Choroid plexus epithelial cell (primary cell): ENCODE measurements around the gene DUSP15.

Source experiments
- DNase-seq: peaks from one replicate; pipeline ENCODE4 v3.0.0-alpha.2; 2010; ENCODE audit warnings: low read depth
- H3K4me3 ChIP-seq: 2 replicates; pipeline ENCODE4 v1.5.1; 2011; ENCODE audit warnings: low read depth, mild to moderate bottlenecking, control low read depth, low read length, moderate library complexity
- TF ChIP-seq, protein P1 (sequence below): conservative IDR thresholded peaks from 2 replicates; pipeline ENCODE4 v1.5.1; 2011; ENCODE audit warnings: low read depth, mild to moderate bottlenecking, control low read depth, inconsistent platforms, low read length, moderate library complexity

Gene DUSP15

GRCh38 chr20:31861135-31861384 lies 9.3 kb downstream of the DUSP15 start:
- H3K4me3 ChIP-seq, result peak overlapping the region; percentile 53
- DNase-seq, result no peak
- TF ChIP-seq, protein P1, sequence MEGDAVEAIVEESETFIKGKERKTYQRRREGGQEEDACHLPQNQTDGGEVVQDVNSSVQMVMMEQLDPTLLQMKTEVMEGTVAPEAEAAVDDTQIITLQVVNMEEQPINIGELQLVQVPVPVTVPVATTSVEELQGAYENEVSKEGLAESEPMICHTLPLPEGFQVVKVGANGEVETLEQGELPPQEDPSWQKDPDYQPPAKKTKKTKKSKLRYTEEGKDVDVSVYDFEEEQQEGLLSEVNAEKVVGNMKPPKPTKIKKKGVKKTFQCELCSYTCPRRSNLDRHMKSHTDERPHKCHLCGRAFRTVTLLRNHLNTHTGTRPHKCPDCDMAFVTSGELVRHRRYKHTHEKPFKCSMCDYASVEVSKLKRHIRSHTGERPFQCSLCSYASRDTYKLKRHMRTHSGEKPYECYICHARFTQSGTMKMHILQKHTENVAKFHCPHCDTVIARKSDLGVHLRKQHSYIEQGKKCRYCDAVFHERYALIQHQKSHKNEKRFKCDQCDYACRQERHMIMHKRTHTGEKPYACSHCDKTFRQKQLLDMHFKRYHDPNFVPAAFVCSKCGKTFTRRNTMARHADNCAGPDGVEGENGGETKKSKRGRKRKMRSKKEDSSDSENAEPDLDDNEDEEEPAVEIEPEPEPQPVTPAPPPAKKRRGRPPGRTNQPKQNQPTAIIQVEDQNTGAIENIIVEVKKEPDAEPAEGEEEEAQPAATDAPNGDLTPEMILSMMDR, result no peak

GRCh38 chr20:31860390-31861134 lies 9.8 kb downstream of the DUSP15 start:
- TF ChIP-seq, protein P1, result no peak
- no peak overlapping the region for H3K4me3 ChIP-seq

GRCh38 chr20:31859998-31860380 lies 10.3 kb downstream of the DUSP15 start:
- no peak overlapping the region for H3K4me3 ChIP-seq
- TF ChIP-seq, protein P1, result no peak
- DNase-seq, result no peak

More at GRCh38 chr20:31860390-31861134, 9.8 kb downstream of the DUSP15 start:
- no peak for DNase-seq

DNA sequence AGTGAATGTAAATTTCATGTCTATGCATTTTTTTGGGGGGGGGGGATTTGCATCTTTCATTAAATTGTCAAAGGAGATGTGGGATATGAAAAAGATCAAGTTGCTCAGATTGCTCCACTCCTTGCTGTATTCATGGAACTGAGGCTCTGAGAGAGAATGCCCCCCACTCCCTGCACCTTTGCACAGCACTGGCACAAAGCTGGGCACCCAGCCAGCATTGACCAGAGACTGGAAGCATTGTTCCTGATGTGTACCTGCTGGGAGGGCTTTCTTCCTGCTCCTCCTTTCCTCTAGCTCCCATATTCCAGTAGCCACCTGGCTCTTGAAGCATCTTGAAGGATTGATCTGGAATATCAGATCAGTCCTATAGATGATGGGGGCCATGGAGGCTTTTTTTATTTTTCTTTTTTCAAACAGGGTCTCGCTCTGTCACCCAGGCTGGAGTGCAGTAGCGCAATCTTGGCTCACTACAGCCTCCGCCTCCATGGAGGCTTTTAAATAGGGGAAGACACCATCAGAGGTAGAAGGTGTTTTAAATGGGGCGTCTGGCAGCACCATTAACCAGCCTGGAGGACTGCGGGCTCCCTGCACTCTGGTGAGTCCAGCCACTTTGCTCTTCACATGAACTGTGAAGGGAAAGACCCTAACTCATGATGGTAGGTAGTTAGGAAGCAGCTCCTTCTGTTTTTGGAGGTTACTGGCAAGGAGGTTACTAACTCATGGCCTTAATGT lies 10.9 kb downstream of the DUSP15 start:
- no peak overlapping the region for H3K4me3 ChIP-seq
- no peak for DNase-seq
- TF ChIP-seq, protein P1, result no peak

DNA sequence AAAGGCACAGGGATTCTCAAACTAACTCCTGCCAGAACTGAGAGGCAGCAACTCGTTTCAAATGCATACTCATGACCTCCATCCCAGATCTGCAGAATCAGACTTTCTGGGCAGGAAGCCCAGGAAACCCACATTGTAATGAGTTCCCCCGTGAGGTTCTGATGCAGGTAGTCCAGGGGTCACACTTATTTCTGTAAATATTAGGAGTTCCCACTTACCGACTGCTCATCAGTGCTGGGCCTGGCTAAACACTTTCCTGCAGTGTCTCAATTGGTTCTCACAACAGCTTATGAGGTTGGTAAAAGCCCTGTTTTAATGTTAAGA lies 11.6 kb downstream of the DUSP15 start:
- no peak for DNase-seq
- TF ChIP-seq, protein P1, result no peak
- no peak overlapping the region for H3K4me3 ChIP-seq

DNA sequence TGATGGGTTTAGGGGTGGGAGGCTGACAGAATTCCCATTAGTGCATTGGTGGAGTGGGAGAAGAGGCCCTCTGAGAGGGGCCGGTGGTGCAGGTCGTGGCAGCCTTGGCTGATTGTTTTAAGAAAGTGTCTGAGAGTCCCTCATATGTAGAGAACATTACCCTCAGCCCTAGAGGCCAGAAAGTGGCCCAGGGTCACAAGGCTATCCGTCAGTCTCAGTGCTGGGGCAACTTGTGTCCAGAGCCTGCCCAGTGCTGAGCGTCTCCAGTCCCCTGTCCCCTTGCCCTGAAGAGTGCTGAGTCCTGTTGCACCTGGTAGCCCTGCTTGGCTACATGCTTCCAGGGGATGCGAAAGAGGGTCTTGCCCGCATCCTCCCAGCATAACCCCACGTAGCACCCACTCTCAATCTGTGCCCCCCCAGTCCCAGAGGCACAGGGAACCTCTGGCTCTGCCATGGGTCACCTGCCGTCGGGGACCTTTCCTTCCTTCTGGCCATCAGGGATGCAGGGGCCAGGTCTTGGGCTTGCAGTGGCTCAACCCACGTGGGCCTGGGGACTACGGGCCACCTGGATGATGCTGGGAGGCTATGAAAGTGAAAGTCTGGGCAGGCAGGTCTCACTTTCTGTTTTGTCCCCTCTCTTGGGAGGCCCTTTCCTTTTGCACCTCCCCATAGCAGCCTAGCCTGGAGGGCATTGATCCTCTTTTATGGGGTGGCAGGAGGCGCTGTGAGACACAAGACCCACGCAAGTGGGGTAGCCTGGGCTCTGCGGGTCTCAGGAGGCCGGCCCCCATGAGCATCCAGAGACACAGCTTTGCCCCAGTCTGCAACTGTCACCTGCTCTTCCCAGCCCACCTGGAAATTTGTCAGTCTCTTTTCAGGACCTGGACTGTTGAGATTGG lies 12.2 kb downstream of the DUSP15 start:
- H3K4me3 ChIP-seq, result no peak overlapping the region
- no peak for DNase-seq
- TF ChIP-seq, protein P1, result no peak
